Lung (tissue), 12 donors: ENCODE measurements around the gene DTX3. TPM values are rescaled to one million over a fixed set of nuclear protein-coding genes. Genes with fewer than 3 reads are reported as not detected.
"Not testable (repeated sequence)": the region's sequence is repeated elsewhere in the genome, so short reads cannot be mapped to it uniquely, and the experiment has no call there.

Experiments
- ATAC-seq: fragments of 200-7000 bp; cut with Tn5 transposase; one replicate; pipeline ENCODE4 v1.9.1; 2020; ENCODE audit warnings: moderate number of reproducible peaks; ENCODE audit not compliant: insufficient read depth, low FRiP score
- DNase-seq, 3 donors: peaks; one replicate each; pipeline ENCODE4 v3.0.0-alpha.2; 2013 to 2017
- H3K27ac ChIP-seq, 2 donors: one replicate each; pipeline ENCODE4 v1.5.1; 2013; ENCODE audit warnings: mild to moderate bottlenecking in 2 of 2, moderate library complexity in 2 of 2, control low read depth in 1 of 2, inconsistent platforms in 1 of 2, low read depth in 1 of 2, low read length in 1 of 2
- H3K27me3 ChIP-seq, 3 donors: one replicate each; pipeline ENCODE4 v1.5.1; 2013; ENCODE audit warnings: low read length in 2 of 3; ENCODE audit not compliant: control insufficient read depth in 3 of 3, insufficient read depth in 3 of 3
- H3K36me3 ChIP-seq, 4 donors: one replicate each; pipeline ENCODE4 v1.5.1; 2013; ENCODE audit warnings: low read length in 4 of 4, mild to moderate bottlenecking in 1 of 4, moderate library complexity in 1 of 4; ENCODE audit not compliant: control insufficient read depth in 4 of 4, insufficient read depth in 4 of 4
- H3K4me1 ChIP-seq, 5 donors: one replicate each; pipeline ENCODE4 v1.5.1; 2013; ENCODE audit warnings: low read length in 5 of 5, mild to moderate bottlenecking in 2 of 5, moderate library complexity in 1 of 5; ENCODE audit not compliant: control insufficient read depth in 5 of 5, insufficient read depth in 5 of 5
- H3K4me3 ChIP-seq: one replicate; pipeline ENCODE4 v1.5.1; 2013; ENCODE audit warnings: mild to moderate bottlenecking, control low read depth, moderate library complexity
- H3K9ac ChIP-seq, 2 donors: one replicate each; pipeline ENCODE4 v1.5.1; 2013; ENCODE audit warnings: low read length in 2 of 2, control low read depth in 1 of 2; ENCODE audit not compliant: insufficient read depth in 1 of 2
- H3K9me3 ChIP-seq, 4 donors: one replicate each; pipeline ENCODE4 v1.5.1; 2013; ENCODE audit warnings: low read length in 3 of 4, mild to moderate bottlenecking in 1 of 4, moderate library complexity in 1 of 4; ENCODE audit not compliant: control insufficient read depth in 4 of 4, insufficient read depth in 3 of 4
- CTCF ChIP-seq: IDR thresholded peaks from 2 replicates; pipeline ENCODE4 v1.5.1; 2012; ENCODE audit warnings: mild to moderate bottlenecking; ENCODE audit errors: control extremely low read depth, extremely low read depth
- WGBS, 2 donors: extraction: QIAGEN DNeasy Blood & Tissue Kit; methylation state at CpG; one replicate each; pipeline ENCODE4 v1.1.7; 2013; 5-methylcytosine and 5-hydroxymethylcytosine counted together
- polyA plus RNA-seq, 2 donors: library from polyadenylated mRNA; stranded (reverse); fragments of 200-250 nt; gene quantifications; one replicate each; pipeline ENCODE4 v1.2.1, GENCODE V29; 2013
- total RNA-seq, 2 donors: library from RNA; depleted of rRNA in 1 of 2; stranded (reverse); fragments of >200 nt in 1 of 2; gene quantifications; one replicate each; pipeline ENCODE4 v1.2.1, GENCODE V29; 2014 to 2021
- donor health status: control.
- donor health status: control.
- donor health status: Bipolar disorder and iron deficiency.
- donor health status: healthy.
- donor health status: DM: yes; HTN: yes; CAD: no.

Gene DTX3
- total and polyA plus RNA-seq, 4 donors: 13.9 to 40.1 (median 24.9) TPM

GRCh38 chr12:57632073-57632957 is 27.7 kb downstream of the DTX3 start:
- 1% methylated on average over 48 to 67 of the region's 67 CpGs for WGBS, 2 donors
- DNase-seq (peak in 1 of 3 donors; percentile 18), ATAC-seq (no peak)
- Histone ChIP-seq H3K4me1 (peaks cover 0 to 16% (median 9%) of the 10 kb centered on the region in 5 donors), H3K9ac (no peak overlapping the region), H3K27ac (no peak overlapping the region), H3K4me3 (peak overlapping the region; percentile 38), H3K9me3 (peaks cover 0 to 2% (median 0%) of the 10 kb centered on the region in 4 donors), H3K36me3 (no peaks in the 10 kb centered on the region), H3K27me3 (peaks cover 0 to 61% (median 53%) of the 10 kb centered on the region in 3 donors)
- no peak for TF ChIP-seq CTCF

- ATAC-seq (peak; percentile 95), DNase-seq (peak; percentile 64 to 67 (median 64))
- Histone ChIP-seq H3K4me1 (peaks cover 0 to 10% (median 4%) of the 10 kb centered on the region in 5 donors), H3K27ac (no peak within 1 kb of the TSS), H3K9me3 (no peaks in the 10 kb centered on the region), H3K9ac (no peak within 1 kb of the TSS), H3K27me3 (peaks cover 0 to 52% (median 49%) of the 10 kb centered on the region in 3 donors), H3K4me3 (peak within 1 kb of the TSS; percentile 38), H3K36me3 (no peaks in the 10 kb centered on the region)
- peak; percentile 58 for TF ChIP-seq CTCF
- 1 to 2% methylated on average over 55 to 58 of the region's 58 CpGs for WGBS, 2 donors
Observed at GRCh38 chr12:57632958-57633840, 28.6 kb downstream of the DTX3 start, which contains the start of gene B4GALNT1. Gene B4GALNT1, minus strand, starts transcription at chr12:57633201. Its CDS starts 1,069 bp downstream, at chr12:57632132.

- peaks cover 0 to 35% (median 20%) of the 10 kb centered on the region in 3 donors for H3K27me3 ChIP-seq
- 85 to 91% methylated on average over 9 of the region's 9 CpGs for WGBS, 2 donors
- not testable (repeated sequence) for H3K27ac ChIP-seq, H3K4me1 ChIP-seq, H3K36me3 ChIP-seq, H3K9me3 ChIP-seq, H3K4me3 ChIP-seq, H3K9ac ChIP-seq, DNase-seq, ATAC-seq
Observed at GRCh38 chr12:57636731-57637130, 32.1 kb downstream of the DTX3 start.
